HG02870 (cell line): ENCODE results near the gene TRIP12.
A peak's percentile ranks its signal among the peaks of the same experiment; 100 is the strongest.
"Not testable (repeated sequence)": the region's sequence is repeated elsewhere in the genome, so short reads cannot be mapped to it uniquely, and the experiment has no call there.

Experiments used
- ATAC-seq: cut with Tn5 transposase; IDR thresholded peaks from one replicate; pipeline ENCODE4 v1.9.1; 2021; ENCODE audit warnings: mild to moderate bottlenecking, moderate library complexity; ENCODE audit not compliant: unreplicated experiment

The TRIP12 gene

DNA sequence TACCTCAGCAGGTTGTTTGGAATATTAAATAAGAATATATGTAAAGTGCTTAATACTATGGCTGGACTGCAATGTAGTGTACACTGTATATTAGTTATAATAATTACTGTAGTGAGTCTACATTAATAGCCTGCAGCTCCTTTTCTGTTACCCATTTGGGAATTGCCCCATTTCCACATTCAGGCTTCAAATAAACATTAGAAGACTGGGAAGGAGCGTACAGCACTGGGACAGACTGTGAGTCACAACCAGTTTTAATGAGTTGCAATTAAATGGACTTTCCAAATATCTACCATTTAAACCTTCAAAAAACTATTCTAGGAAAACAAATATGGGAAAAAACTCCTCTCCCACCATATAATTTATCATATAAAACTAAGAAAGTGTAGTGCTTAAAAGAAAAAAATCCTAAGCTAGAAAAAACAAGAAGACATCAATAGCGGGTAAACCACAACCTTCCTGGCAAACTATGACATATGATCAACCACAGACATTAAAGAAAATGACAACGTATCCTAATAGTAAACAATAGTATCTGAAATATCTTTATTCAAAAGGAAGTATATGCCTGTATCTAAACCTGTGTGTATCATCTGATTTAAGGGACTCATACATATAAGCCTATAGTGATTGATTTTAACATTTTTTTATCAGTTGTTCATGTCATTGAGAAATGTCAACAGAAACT, 86.1 kb downstream of the TRIP12 start:
- ATAC-seq: no peak

DNA sequence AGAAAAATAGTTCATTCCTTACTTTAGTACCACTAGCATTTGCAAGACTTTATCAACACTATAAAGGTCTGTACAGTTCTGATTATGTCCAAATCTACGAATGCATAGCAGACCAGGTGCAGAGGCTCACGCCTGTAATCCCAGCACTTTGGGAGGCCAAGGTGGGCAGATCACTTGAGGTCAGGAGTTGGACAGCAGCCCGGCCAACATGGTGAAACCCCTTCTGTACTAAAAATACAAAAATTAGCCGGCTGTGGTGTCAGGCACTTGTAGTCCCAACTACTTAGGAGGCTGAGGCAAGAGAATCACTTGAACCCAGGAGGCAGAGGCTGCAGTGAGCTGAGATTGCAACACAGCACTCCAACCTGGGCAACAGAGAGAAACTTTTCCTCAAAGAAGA, 87.4 kb downstream of the TRIP12 start:
- not testable (repeated sequence) for ATAC-seq

DNA sequence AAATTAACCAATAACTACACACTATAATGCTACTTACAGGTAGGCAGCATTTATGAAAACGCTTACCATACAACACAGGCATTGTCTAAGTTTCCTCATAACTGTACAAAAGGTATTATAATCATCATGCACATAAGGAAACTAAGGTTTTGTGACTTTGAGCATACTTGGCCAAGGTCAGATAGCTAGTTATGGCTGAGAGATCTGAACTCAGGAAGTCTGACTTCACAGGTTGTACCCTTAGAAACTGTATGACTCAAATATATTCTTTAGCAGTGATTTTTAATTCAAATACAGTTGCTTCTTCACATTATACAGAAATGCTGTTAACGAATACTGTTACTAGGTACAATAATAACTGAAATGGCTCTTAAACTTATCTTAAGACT, 89.3 kb downstream of the TRIP12 start:
- no peak for ATAC-seq

DNA sequence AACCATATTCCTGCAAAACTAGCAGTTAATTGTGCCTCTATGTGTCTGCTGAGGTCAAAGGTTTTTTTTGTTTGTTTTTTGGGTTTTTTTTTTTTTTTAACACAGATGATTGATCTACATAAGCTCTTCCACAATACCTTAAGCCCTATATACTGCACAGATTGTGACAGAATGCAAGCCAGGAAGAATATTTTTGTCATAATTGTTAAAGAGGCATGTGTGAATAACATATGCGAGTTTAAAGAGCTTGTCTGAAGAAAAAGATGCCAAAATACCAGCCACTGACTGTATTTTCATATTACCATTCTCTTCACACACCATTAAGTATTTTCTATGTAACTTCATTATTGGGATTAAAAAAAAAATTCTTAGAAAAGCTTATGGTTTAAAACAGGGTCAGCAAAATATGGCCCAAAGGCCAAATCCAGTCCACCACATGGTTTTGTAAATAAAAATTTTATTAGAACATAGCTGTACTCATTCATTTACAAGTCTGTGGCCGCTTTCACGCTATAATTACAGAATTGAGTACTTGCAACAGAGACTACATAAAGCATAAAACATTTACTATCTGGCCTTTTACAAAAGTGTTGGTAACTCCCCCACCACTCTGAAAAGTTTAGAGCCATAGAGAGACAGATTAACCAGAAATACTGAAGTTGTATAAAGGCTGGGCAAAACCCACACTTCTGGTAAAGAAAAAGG, 89.9 kb downstream of the TRIP12 start:
- ATAC-seq: no peak

DNA sequence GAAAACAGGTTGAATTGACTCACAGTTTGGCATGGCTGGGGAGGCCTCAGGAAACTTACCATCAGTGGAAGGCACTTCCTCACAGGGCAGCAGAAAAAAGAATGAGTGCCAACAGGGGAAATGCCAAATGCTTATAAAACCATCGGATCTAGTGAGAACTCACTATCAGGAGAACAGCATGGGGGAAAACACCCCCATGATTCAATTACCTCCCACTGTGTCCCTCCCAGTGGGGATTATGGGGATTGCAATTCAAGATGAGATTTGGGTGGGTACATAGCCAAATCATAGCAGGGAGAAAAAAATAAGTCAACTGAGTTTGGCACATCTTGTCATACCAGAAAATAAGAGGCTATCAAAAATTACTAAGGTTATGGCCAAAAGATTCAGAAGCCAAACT, 96.3 kb downstream of the TRIP12 start:
- no peak for ATAC-seq

DNA sequence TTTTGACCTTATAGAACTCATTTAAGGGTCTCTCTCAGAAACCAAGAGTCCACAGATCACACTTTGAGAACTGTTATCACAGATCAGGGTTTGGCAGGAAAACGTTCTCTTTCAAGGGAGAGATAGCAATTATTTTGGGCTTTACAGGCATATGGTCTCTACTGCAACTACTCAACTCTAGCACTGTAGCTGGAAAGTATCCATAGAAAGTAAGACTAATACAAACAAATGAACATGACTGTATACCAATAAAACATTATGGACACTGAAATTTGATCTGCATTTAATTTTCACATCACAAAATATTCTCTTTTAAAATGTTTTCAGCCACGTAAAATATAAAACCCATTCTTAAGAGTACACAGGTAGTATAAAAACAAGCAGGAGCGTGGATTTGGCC, 100.5 kb downstream of the TRIP12 start:
- no peak for ATAC-seq

DNA sequence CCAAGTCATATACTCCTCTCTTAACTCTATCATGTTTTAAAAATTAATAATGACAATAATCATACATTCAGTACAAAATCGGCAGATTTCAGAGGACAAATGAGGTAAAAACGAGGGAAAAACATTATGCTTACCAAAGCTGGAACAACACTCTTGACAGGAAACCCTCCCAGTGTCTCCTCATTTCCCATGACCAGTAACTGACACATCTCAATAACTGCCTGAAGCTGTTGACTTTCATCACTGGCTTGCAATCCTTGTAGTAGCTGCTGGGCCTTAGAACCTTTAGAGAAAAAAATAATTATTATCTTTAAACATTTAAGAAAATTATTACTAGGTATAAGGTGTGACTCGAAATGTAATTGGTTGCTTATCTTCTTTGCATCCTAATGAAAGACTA, 103.6 kb downstream of the TRIP12 start:
- no peak for ATAC-seq

DNA sequence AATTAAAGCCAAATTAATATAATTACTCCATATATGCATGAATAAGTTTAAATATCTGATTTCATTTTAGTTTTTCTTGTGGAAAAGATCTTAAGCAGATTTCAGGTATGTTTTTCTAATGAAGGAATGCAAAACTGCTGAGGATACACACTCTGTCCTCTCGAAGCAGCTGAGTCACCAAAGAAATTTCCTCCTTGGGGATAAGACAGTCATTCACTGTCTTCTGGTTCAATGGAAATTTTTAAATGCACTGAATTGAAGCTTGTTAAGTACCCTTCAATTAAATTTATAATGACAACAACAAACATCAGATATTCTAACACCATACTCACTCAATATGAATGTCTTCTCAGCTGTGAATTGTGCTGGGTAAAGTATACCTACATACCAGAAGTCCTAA, 106.0 kb downstream of the TRIP12 start:
- ATAC-seq: no peak

DNA sequence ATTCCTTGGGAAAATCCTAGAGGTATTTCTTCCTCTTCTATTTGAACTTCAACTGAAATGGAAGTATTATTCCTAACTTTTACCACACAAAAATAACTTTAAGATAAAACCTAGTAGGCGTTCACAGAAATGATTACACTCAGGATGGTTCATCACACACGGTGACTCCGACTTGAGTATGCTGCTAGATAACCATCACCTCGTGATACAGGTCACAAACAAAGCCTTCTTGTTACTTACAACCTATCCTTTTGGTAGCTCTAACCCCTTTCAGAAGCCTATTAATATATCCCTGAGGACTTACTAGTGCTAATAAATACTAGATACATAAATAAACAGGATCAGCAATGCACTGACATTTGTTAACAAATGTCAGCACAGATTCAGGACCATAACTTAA, 106.5 kb downstream of the TRIP12 start:
- ATAC-seq: no peak

DNA sequence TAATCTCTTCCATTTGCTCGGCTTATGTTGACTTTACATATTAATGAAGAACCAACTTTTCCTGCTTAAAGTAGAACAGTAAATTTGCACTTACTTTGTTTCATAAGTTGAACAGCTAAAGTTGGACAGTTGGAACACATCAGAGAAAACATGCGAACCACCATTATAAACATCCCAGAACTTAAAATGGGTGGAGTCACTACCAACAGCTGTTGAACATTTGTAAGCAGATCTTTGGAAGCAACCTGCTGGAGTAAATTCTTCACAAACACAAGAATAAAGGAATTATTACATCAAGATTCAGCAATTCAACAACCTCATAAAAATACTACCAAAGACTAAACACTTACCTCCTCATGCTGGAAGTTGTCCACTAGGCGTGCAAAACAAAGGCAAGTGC, 111.0 kb downstream of the TRIP12 start:
- ATAC-seq: no peak

DNA sequence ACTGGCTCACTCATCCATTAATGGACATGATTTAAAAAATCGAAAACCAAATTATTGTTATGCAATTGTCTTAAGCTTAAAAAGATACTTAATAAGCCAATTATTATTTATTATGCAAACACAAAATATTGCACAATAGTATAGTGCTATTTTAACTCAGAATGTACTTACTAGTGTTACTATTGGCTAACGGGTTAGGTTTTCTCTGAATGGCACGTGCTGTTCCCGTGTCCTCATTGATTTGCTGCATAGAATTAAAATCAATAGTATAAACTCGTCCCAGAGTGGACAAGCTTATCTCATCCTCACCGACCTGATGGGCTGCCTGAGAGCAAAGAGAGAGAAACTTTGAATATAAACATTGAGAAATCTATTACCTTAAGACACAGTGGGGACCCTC, 116.2 kb downstream of the TRIP12 start:
- ATAC-seq: no peak

DNA sequence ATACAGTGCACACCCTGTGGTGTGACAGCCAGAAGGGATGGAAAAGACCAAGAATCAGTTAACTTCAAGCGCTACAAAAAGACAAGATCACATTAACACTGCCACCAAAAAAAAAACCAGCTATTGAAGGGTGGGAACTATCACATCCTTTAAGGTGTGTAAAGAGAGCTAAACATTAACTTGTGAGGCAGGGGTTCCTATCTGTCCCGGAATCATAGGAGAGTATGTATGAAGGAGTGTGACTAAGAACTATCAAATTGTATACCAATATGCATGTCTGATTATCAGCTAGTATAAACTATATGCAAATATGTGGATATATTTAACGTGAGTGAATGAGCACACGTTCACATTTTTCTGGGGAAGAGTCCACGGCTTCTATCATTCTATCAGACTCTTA, 119.0 kb downstream of the TRIP12 start:
- ATAC-seq: no peak

DNA sequence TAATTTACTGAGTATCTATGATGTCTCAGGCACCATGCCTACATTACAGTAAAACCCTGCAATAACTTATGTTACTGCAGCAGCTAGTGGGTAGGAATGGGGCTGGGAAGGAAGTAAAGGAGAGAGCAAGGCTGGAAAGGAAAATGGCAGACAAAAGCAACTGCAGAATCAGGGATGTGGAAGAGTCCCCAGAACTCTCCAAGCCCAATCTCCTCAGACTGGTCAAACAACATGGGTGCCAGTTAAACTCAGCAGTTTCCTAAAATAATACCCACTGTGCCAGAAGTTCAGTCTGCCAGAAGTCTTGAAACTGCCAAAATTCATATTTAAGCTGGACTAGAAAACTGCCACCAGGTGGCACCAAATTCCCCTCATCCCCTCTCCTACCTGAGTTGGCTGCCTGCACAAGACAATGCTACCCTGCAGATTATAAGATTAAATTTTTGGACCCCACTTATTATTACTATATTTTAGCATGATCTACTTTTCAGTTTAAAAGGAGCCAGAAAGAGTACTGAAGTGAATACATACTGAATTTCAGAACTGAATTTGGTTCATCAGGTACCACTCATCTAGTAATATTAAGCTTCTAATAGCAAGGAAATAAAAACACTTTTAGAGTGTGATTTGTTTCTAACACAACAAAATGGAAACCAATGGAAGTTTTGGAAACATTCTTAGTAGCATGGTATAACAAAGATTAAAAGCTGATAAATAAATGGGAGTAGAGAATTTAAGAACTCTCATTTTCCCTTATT, 120.6 kb downstream of the TRIP12 start:
- ATAC-seq: no peak

DNA sequence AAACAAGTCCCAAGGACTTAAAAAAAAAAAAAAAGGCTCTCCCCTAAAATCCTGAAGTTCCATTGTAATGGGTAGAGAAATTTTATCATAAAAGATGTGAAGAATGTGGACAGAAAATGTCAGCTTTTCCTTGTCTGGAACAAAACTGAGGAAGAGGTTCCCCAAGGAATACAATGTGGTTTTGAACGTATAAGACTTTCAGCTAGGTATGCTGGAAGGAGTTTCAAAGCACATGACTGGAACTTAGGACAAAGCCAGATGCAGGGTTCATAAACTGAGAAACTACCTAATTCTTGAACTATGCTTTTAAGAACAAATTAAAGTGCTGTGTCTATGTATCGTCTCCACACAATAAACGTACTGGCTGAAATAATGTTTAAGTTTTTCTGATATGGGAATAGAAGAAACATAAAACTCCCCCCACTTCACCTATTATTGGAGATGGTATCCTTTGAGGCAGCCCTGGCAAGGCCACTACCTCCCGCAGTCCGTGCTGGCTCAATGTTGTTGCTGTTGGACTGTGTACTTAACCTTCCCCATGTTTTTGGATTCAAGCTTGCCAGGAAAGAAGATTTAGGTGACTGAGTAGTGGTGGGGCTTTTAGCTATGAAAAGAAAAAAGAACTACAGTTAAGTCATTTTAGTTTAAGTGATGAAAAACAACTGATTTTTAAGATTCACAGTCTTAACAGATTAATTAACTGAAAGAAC, 123.2 kb downstream of the TRIP12 start:
- ATAC-seq: no peak

DNA sequence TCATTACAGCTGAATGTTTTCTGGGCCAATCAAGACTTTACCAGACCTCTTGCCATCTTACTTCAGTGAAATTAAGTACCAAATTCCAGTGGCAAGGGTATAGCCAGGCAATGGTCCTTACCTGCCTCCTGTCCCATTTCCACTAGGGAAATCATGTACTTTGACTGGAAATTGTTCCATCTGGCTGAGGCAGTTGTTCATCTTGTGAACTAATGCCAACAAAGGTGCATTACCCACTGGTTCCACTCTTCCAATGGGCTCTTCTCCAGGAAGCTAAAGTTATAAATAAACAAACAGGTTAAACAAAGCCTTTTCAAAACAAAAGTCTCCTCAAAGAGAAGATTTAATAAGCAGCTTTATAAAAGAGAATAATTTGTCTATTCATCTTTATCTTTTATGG, 126.8 kb downstream of the TRIP12 start:
- ATAC-seq: no peak

DNA sequence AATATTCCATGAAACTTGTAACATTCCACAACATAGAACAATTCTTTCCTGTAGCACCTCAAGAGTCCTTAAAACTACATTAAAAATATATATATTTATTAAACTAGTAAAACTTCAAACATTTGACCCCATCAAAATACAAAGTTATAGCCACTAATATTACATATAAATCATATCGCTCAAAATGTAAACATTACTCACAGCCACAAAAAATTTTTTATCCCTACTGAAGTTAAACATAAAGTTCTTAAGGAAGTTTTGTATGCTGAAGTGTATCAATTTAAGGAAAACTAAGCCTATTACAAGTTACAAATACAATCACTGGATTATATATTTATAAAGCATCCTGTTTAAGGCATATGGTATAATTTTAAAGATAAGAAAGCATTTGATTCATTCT, 127.2 kb downstream of the TRIP12 start:
- ATAC-seq: no peak

DNA sequence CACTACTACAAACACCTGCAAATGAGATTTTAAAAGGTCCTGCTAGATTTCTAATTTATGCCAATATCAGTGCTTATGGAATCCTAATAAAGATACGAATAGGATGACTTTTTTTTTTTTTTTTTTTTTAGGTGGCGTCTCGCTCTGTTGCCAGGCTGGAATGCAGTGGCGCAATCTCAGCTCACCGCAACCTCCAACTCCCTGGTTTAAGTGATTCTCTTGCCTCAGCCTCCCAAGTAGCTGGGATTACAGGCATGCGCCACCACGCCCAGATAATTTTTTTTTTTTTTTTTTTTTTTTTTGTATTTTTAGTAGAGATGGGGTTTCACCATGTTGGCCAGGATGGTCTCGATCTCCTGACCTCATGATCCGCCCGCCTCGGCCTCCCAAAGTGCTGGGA, 135.5 kb downstream of the TRIP12 start:
- ATAC-seq: not testable (repeated sequence)

DNA sequence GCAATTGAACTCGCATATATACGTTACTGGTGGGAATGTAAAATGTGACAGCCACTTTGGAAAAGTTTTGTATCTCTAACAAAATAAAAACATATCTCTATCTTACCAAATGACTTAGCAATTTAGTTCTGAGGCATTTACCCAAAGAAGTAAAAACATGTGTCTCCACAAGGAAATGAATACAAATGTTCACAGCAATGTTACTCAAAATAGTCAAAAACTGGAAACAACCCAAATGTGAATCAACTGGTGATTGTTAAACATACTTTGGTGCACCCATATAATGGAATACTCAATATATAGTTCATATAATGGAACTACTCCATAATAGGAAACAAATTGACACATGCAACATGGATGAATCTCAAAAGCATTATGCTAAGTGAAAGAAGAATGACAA, 137.0 kb downstream of the TRIP12 start:
- no peak for ATAC-seq

DNA sequence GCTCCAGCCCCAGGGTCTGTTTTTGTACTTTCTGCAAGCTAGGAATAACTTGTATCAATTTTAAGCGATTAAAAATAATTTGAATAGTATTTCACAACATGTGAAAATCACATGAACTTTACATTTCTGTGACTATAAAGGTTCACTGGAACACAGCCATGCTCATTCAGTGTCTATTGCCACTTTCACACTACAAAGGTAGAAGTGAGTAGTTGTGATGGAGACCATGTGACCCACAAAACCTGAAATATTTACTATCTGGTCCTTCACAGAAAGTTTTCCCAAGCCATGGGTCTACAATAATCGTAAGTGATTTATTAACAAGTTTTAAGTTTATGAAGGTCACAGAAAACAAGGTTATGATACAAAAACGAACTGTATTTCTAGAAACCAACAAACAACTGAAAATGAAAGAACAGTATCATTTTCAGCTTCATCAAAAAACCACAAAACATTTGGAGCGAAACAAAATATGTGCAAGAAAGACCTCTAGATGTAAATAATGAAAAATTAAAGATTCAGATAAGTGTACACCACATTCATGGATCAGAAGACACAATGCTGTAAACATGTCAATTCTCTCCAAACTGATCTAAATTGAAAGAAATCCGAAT, 138.6 kb downstream of the TRIP12 start:
- ATAC-seq: peak; percentile 53

DNA sequence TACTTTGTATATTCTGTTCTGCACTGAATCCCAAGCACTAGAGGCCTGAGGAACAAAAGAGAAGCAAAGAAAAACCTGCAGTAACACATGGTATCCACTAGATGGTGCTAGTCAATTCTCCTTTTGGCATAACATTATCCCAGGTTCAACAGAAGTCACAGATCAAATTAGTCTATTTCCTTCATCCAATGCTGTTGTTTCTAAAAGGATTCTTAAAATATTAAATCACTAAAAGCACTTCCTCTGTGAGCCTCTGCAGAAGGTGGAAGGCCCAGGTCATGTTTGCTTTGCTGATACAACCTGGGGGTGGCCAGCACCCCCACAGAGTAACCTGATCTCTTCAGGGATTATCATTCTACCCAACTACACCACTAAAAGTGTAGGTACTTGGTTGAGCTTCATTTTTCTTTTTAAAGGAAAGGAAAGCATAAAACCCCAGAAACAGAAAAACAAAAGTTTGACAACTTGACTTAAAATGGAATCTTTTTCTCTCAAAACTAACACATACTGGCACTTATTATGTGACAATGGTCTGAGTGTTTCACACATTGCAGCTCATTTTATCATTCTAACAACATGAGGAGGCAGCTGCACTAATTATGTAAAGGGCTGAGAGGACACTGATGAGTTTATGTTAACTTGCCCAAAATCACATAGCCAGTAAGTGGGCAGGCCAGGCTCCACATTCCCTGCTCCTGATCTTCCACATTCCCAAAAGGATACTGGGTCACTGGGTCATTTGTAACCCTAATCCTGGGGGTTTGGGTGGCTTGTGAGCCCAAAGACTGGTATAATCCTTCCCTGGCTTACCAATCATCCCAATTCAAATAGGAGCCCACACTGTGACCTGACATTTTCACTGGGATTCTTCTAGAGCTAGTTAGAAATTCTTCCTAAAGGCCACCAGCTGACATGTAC, 140.7 kb downstream of the TRIP12 start:
- ATAC-seq: no peak
